ENCODE results near the gene PLPP7.

GRCh38 chr9:131323629-131324028, 34.1 kb downstream of the PLPP7 start:
- no peak for TF ChIP-seq EZH2 (IDR thresholded peaks at IDR 0.05; ENCODE audit: borderline replicate concordance, insufficient read depth, low read length, poor library complexity, severe bottlenecking)
- TF ChIP-seq EP300 (conservative IDR thresholded peaks at IDR 0.05; ENCODE audit: poor library complexity, severe bottlenecking) = no peak
- TF ChIP-seq, protein P1, sequence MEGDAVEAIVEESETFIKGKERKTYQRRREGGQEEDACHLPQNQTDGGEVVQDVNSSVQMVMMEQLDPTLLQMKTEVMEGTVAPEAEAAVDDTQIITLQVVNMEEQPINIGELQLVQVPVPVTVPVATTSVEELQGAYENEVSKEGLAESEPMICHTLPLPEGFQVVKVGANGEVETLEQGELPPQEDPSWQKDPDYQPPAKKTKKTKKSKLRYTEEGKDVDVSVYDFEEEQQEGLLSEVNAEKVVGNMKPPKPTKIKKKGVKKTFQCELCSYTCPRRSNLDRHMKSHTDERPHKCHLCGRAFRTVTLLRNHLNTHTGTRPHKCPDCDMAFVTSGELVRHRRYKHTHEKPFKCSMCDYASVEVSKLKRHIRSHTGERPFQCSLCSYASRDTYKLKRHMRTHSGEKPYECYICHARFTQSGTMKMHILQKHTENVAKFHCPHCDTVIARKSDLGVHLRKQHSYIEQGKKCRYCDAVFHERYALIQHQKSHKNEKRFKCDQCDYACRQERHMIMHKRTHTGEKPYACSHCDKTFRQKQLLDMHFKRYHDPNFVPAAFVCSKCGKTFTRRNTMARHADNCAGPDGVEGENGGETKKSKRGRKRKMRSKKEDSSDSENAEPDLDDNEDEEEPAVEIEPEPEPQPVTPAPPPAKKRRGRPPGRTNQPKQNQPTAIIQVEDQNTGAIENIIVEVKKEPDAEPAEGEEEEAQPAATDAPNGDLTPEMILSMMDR (IDR thresholded peaks at IDR 0.05; ENCODE audit: poor library complexity, severe bottlenecking) = no peak
- no peak for TF ChIP-seq TAF1 (IDR thresholded peaks at IDR 0.05; ENCODE audit: low read depth)
- no peak for TF ChIP-seq POLR2AphosphoS5 (IDR thresholded peaks at IDR 0.05)
- no peak for TF ChIP-seq SMC3 (conservative IDR thresholded peaks at IDR 0.05; ENCODE audit: poor library complexity)
- TF ChIP-seq MXI1 (conservative IDR thresholded peaks at IDR 0.05; ENCODE audit: poor library complexity, severe bottlenecking) = no peak
- TF ChIP-seq RAD21 (conservative IDR thresholded peaks at IDR 0.05) = no peak
